GM21367 (cell line): ENCODE results near the gene ZNF214.
"Not testable (repeated sequence)": the region's sequence is repeated elsewhere in the genome, so short reads cannot be mapped to it uniquely, and the experiment has no call there.

Source experiments
- ATAC-seq: cut with Tn5 transposase; IDR thresholded peaks from one replicate; pipeline ENCODE4 v1.9.1; 2021; ENCODE audit not compliant: unreplicated experiment

ZNF214 gene

DNA sequence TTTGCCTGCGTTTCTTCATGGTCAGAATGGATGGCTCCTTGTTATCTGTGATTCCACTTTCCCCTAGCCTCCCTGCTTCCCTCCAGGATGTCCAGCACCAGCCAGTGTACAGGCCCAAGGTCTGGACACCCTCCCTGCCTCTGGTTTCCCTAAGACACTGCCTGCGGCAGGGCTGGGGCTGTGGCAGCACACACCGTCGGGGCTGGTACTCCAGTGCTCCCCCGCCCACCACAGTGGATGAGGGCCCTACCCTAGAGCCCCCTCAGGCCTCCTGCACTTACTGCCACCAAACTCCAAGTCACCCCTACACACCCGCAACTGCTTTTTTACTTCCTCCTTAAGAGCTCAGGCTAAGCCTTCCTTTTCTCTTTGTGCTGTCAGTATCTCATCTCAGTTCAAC lies 28.9 kb downstream of the ZNF214 start:
- no peak for ATAC-seq

DNA sequence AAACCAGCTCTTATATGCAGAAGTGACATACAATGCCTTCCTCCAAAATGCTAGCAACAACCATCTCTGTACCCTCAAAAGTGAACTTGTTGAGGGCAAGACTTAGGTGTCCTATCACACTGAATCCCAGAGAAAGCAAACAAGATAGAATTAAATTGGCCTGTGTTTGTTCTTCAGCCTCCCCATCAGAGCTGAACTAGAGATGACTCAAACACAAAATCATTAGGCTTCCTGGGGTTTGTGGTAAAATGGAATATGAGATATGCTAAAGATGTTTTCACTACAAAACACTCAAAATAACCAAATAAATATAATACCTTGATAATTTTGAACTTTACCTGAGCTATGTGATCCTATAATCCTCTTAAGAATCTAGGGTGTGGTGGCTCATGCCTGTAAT lies 31.6 kb downstream of the ZNF214 start:
- no peak for ATAC-seq

DNA sequence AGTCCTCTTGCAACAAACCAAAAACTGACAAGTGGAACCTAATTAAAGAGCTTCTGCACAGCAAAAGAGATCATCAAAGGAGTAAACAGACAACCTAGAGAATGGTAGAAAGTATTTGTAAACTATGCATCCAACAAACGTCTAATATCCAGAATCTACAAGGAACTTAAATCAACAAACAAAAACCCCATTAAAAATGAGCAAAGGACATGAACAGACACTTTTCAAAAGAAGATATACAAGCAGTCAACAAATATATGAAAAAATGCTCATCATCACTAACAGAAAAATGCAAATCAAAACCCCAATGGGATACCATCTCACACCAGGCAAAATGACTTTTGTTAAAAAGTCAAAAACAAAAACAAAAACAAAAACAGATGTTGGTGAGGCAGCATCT lies 33.7 kb downstream of the ZNF214 start:
- ATAC-seq, result no peak

DNA sequence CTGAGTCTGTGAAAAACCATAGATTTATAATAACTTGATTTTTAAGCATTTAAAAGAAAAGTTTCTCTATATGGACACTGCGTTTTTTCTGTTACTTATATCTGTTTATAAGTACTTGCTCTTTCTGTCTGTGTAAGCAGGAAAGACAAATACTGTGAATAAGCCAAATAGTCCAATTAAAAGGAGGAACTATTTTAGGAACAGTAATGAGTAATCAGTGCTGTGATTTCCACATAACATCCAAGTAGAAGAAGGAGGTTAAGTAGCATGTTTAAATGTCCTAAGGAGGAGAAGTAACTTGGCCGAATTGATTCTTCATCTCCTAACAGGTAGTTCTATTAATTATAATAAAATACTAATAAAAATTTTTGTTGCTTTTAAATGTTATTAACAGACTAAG lies 40.8 kb downstream of the ZNF214 start:
- ATAC-seq, result no peak

DNA sequence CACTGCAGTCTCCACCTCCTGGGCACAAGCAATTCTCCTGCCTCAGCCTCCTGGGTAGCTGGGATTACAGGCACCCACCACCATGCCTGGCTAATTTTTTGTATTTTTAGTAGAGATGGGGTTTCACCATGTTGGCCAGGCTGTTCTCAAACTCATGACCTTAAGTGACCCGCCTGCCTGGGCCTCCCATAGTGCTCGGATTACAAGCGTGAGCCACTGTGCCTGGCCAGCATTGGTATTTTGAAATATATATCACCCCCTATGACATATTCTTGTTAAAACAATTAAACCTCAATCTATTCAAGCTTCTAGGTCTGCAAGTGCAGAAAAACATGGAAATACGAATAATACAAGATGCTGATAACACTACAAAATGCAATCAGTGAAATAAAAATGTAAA lies 50.3 kb downstream of the ZNF214 start:
- not testable (repeated sequence) for ATAC-seq

DNA sequence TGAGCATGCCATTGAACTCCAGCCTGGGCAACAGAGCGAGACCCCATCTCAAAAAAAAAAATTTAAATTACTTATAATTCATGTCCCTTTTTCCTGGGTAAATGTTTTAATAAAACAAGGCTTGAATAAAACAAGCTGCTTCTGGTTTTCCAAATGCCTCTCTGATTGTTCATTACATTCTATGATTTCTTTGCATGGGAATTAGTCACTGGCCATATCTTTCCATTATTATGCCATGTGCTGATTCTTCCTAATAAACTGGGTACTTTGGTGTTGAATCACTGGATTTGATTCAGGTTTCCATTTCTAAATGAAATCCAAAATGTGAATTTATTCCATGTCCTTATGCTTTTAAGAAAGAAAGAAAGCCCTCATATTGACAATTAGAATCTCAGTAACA lies 51.3 kb downstream of the ZNF214 start:
- no peak for ATAC-seq

DNA sequence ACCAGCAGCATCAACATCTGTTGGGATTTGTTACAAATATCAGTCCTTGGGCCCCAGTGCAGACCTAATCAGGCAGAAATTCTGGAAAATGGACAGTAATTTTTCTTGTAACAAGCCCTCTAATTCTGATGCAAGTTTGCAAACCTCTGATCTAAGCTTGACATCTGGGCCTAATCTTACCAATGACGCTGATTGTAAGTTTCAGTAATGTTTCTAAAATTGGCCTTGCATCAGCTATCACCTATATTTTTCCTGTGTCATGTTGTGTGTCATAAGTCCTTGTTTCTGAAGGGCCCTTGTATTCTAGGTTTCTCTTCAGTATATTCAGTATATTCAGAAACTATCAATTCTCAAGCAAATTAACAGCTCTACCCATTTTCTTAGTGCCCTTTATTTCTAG lies 57.5 kb downstream of the ZNF214 start:
- no peak for ATAC-seq

DNA sequence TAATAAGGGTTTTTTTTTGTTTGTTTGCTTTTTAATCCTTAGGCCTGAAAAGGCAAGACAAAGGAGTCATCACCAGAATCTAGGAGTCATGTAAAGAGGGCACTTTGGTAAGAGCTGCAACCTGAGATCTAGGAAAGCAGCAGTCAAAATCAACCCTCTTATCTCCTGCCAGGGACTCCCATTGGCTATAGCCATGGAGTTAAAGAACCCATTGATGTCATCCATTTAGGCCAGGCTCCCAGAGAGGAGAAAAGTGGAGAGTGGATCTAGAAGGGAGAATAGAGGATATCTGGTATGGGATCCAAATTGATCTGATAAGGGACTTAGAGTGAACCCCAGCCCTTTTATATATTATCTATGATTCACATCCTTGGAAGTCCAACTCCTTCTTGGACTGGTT lies 58.0 kb downstream of the ZNF214 start:
- ATAC-seq, result no peak

DNA sequence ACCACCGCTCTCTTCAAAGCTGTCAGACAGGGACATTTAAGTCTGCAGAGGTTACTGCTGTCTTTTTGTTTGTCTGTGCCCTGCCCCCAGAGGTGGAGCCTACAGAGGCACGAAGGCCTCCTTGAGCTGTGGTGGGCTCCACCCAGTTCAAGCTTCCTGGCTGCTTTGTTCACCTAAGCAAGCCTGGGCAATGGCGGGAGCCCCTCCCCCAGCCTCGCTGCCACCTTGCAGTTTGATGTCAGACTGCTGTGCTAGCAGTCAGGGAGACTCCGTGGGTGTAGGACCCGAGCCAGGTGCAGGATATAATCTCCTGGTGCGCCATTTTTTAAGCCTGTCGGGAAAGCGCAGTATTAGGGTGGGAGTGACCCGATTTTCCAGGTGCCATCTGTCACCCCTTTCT lies 65.9 kb downstream of the ZNF214 start:
- ATAC-seq, result not testable (repeated sequence)
